ENCODE data around the gene TIAM1.

GRCh38 chr21:31157756-31158155 is 186.3 kb downstream of the TIAM1 start:
- TF ChIP-seq CTCF (IDR thresholded peaks at IDR 0.05) (no peak), POLR2A (IDR thresholded peaks at IDR 0.05; ENCODE audit: low read depth) (no peak), POLR2AphosphoS5 (IDR thresholded peaks at IDR 0.05) (no peak), EP300 (IDR thresholded peaks at IDR 0.05) (no peak)

Measured in esophagus muscularis mucosa (tissue), 4 donors.